Non-pigmented ciliary epithelial cell (primary cell): Measurements from ENCODE around the gene HIRIP3.

ENCODE experiments used
- DNase-seq: peaks from one replicate; pipeline ENCODE4 v3.0.0-alpha.2; 2010; ENCODE audit warnings: low read depth

Gene HIRIP3

DNA sequence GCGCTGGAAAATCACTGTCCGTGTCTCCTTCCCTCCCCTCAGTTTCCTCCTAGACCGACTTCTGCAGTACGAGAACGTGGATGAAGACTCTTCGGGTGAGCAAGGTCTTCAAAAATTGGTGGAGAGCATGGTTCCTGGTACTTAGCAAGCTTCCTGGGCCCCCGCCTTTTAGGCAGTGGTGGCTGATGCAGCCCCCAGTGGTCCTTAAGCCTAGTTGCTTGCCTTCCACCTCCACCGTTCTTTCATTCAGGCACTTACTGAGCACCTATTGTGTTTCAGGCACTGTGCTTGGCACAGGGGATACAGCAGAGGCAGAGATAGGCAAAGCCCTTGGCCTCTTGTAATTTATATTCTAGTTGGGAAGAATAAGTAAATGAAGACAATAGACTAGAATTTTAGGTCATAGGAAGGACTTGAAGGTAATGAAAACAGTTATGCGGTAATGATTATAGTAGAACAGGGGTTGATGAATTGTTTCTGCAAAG lies 1.4 kb upstream of the HIRIP3 start:
- no peak for DNase-seq

DNA sequence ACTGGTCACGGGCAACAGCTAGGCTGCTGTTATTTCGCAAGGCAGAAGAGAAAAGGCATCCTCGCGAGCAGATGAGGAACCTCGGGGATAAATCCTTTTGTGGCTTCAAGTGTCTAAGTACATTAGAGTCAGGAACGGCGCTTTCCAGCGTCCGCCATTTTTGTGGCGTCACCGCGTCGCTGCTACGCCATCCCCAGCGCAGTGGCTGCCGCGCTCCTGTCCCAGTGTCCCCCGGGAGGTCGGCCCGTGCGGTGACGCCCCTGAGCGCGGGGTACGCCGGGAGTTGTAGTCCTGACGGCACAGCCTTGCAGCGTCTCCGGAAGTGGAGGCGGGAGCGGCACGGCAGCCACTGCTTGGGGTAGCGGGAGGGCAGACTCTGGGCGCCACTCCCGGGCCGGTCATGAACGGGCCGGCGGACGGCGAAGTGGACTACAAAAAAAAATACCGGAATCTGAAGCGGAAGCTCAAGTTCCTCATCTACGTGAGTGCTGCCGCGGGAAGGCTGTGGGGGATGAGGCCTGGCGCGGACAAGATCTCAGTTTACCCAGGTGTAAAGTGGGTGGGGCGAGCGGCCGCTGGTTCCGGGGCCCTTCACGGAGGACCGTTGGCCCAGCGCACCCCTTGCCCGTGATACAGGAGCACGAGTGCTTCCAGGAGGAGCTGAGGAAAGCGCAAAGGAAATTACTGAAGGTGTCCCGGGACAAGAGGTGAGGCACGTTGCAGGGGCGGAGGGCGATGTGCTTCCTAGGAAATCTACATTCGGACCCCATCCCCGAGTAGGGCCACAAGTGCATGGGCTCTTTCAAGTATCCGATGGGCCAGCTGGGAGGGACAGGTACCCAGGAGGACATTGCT lies 721 bp upstream of the HIRIP3 start, which contains the start of gene INO80E:
TSS of gene INO80E (plus strand) at position 331 of the 855 bp plus-strand sequence. CDS start at position 401, 70 bp downstream.
- DNase-seq: peak; percentile 61

DNA sequence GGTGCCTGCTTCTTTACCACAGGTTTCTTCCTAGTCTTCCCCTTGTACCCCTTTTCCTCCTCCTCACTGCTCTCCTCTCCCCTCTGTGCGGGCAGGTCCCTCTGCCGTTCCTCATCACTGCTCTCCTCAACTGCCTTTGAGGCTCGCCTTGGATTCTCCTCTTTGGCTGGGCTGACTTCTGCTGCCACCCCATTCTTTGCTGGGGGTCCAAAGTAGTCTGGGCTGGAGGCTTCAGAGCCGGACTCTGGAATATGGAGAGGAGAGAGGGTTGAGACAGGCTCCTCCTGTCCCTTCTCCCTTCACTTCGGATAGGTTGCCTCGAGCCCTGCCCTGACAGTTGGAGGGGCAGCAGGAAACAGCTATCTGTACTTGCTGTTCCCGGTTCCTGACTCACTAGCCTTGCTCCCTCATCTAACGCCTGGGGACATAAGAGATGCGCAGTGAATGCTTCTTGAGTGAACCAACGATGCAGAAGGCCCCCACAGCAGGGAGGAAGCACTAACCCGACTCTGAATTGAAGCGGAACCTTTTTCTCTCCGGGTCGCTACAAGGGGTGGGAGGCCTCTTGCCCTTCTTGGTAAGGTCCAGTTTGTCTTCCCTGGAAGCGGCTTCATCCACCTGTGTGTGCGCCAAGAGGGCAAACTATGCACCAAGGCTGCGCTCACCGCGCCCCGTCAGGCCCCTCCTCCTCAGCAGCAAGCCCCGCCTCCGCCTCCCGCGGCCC lies 655 bp downstream of the HIRIP3 start:
- DNase-seq: no peak

DNA sequence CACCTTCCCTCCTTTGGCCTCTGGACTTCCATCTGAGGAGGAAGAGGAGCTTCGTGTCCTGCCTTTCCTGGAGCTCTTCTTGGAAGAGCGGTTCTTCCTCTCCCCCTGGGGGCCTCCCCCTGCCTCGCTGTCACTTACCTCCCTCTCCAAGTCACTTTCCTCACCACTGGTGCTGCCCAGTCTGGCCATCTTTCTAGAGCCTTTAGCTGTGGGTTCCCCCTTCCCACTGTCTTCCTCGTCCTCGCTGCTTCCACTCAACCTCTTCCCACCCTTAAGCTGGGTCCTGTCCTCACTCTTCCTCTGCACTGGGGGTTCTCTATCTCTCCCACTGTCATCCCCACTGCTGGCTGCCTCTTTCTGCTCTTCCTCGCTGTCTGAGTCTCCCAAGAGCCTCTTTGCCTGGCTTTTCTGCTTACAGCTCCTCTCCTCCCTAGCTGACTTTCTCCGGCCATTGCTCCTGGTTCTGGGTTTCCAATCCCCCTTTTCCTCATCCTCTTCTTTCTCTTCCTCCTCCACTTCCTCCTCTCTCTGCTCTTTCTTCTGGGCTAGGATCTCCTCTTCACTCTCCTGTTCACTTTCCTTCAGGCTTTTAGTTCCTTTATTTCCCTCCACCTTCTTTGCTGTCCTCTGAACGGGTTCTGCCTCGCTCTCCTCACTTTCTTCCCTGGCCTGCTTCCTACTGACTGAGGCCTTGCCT lies 1.4 kb downstream of the HIRIP3 start:
- no peak for DNase-seq

DNA sequence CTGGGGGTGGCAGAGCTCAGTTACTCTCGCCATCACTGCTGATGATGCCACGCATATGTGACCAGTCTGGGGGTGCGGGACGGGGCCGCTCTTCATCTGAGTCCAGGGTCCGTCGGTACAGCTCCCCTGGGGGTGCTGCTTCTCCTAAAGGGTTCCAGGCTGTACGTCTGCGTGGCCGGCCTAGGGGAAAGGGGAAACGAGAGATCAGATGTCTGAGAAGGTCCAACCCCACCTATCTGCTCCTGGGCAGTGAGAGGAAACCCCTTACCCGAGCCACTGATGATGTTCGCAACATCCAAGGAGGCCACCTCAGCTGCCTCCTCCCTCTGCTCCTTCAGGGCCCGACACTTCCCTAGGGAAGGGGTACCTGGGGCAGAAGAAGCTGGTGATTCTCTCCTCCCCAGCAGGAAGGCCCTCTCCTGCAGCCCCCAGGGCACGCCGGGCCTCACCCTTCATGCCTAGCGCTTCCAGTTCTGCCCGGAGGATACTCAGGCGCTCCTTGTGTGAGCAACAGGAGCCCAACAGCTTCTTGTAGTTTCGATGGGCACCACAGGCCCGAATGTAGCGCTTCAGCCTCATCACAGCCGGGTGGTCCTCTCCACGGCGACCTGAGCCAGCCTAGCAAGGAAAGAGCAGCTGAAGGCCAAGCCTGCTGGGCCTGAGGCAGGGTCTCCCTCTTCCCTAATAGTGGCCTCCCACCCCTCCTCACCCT lies 2.1 kb downstream of the HIRIP3 start:
- DNase-seq: no peak

DNA sequence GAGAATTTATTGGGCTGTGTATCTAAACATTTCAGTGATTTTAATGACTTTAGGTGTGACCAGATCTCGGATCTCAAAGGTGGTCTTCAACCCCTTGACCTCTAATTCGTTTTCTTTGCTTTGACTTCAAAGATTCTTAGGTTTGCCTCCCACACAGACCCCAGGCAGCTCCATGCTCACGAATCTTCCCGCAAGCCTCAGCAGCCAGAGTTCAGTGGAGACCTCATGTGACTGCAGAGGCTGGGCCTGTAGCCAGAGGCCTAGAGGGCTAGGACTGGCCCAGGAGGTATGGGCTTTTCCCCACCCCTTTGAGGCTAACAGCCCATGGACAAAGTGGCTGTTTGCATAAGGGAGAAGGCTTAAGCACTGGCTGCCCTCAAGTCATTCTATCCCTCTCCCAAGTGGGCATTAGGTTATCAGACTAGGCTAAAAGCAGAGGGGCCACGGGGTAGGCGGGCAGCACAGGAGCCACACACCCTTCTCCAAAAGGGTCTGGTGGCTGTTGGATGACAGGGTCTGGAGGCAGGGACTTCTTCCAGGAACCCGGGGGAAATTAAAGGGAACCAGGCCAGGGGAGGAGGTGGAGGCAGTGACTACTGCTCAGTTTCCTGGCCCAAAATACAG lies 3.0 kb downstream of the HIRIP3 start:
- DNase-seq: no peak

DNA sequence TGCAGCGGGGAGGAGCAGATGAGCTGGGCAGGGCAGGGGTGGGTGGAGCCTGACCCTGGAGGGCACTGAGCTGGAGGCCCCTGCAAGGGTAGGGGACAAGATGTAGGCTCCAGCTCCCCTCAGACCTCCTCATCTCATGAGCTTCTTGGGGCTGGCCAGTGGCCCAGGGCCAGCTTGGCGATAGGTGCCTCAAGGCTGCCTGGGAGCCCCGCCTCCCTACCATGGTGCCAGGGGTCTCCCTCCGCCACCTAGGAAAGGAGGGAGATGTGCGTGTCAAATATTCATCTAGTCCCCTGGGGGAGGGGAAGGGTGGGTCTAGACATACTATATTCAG lies 3.9 kb downstream of the HIRIP3 start:
- DNase-seq: no peak

DNA sequence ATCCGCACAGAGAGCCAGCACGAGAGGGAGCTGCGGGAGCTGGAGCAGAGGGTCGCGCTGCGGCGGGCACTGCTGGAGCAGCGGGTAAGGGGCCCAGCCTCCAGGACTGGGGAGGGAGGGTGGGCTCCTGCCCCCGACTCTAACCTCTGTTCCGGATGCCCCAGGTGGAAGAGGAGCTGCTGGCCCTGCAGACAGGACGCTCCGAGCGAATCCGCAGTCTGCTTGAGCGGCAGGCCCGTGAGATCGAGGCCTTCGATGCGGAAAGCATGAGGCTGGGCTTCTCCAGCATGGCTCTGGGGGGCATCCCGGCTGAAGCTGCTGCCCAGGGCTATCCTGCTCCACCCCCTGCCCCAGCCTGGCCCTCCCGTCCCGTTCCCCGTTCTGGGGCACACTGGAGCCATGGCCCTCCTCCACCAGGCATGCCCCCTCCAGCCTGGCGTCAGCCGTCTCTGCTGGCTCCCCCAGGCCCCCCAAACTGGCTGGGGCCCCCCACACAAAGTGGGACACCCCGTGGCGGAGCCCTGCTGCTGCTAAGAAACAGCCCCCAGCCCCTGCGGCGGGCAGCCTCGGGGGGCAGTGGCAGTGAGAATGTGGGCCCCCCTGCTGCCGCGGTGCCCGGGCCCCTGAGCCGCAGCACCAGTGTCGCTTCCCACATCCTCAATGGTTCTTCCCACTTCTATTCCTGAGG lies 4.4 kb downstream of the HIRIP3 start:
- DNase-seq: no peak

DNA sequence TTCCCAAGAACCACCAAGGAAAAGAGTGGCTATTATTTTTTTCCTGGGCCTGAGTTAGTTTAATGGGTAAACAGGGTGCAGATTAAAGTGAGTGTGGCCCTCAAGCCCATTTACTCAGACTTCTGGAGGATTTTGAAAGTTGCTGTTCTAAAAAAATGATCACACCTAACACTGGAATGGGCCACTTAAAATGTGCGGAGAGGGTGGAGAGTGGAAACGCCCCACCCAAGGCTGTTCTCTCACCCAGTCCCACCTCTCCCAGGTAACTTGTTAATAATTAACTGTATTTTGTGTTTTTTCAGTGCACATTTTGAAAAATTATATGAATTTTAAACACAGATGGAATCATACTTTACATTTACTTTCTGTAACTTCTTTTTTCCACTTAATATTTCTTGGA lies 5.4 kb downstream of the HIRIP3 start:
- no peak for DNase-seq

DNA sequence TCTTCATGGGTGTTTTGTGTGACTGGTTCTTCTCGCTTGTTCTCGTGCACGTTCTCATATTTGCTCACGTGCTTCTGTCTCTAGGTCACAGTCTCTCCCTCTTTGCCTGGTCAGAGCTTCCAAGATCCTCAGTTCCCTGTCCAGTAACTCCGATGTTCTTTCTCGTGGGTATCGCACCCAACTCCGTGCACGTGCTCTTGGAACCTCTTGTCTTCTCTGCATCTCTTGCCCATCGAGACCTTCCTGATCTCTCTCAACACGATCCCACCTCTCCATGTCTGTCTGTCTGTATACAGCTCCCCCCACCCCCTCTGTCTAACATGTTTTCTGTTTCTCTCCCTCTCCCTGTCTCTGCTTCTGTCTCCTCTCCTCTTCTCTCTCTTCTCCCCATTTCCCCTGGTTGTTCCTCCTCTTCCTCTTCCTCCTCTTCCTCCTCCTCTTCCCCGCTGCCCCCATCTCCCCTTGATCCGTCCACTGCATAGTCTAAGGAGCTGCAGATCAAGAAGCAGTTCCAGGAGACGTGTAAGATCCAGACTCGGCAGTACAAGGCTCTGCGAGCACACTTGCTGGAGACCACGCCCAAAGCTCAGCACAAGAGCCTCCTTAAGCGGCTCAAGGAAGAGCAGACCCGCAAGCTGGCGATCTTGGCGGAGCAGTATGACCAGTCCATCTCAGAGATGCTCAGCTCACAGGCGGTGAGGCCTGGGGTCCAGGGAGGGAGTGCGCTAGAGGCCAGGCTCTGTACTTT lies 6.1 kb downstream of the HIRIP3 start:
- DNase-seq: no peak

DNA sequence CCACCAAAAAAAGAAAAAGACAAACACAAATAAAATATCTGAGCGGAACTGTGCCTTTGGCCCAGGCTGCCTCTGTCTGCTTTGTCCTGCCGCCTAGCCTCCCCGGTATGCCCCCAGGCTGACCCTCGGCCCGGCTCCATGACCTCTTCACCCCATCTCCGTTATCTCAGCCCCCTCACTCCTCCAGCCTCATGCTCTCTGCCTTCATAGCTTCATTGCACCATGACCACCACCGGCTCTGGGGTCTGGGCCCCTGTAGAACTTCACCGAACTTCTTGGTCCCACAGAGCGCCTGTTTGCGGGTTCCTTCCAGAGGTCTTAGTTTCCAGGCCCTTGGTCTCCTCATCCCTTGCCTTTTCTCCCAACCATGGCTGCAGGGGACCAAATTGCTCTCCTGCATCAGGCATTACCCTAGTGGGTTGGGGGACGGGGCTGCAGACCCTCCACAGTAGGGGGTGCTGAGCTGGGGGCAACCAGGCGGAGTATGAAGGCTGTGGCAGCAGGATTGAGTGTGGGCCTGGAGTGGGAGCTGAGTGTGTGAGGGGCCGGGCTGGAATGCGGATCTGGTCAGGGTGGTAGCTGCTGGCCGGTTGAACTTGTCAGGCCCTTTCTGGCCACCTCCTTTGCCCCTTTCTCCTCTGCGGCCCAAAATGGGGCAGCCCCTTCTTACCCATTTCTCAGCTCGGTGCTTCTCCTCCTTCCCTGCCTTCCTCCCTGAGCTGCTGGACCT lies 6.9 kb downstream of the HIRIP3 start:
- DNase-seq: no peak

DNA sequence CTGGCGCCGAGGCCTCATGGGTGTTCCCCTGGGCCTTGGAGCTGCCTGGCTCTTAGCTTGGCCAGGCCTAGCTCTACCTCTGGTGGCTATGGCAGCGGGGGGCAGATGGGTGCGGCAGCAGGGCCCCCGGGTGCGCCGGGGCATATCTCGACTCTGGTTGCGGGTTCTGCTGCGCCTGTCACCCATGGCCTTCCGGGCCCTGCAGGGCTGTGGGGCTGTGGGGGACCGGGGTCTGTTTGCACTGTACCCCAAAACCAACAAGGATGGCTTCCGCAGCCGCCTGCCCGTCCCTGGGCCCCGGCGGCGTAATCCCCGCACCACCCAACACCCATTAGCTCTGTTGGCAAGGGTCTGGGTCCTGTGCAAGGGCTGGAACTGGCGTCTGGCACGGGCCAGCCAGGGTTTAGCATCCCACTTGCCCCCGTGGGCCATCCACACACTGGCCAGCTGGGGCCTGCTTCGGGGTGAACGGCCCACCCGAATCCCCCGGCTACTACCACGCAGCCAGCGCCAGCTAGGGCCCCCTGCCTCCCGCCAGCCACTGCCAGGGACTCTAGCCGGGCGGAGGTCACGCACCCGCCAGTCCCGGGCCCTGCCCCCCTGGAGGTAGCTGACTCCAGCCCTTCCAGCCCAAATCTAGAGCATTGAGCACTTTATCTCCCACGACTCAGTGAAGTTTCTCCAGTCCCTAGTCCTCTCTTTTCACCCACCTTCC lies 7.9 kb downstream of the HIRIP3 start:
- no peak for DNase-seq

DNA sequence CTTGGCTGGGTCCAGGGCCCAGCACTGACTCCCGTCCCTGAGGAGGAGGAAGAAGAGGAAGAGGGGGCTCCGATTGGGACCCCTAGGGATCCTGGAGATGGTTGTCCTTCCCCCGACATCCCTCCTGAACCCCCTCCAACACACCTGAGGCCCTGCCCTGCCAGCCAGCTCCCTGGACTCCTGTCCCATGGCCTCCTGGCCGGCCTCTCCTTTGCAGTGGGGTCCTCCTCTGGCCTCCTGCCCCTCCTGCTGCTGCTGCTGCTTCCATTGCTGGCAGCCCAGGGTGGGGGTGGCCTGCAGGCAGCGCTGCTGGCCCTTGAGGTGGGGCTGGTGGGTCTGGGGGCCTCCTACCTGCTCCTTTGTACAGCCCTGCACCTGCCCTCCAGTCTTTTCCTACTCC lies 8.5 kb downstream of the HIRIP3 start:
- no peak for DNase-seq

DNA sequence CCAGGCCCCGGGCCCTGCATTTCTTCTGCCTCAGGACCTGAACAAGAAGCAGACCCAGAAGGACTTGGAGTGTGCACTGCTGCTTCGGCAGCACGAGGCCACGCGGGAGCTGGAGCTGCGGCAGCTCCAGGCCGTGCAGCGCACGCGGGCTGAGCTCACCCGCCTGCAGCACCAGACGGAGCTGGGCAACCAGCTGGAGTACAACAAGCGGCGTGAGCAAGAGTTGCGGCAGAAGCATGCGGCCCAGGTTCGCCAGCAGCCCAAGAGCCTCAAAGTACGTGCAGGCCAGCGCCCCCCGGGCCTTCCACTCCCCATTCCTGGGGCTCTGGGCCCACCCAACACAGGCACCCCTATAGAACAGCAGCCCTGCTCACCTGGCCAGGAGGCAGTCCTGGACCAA lies 9.2 kb downstream of the HIRIP3 start:
- no peak for DNase-seq

DNA sequence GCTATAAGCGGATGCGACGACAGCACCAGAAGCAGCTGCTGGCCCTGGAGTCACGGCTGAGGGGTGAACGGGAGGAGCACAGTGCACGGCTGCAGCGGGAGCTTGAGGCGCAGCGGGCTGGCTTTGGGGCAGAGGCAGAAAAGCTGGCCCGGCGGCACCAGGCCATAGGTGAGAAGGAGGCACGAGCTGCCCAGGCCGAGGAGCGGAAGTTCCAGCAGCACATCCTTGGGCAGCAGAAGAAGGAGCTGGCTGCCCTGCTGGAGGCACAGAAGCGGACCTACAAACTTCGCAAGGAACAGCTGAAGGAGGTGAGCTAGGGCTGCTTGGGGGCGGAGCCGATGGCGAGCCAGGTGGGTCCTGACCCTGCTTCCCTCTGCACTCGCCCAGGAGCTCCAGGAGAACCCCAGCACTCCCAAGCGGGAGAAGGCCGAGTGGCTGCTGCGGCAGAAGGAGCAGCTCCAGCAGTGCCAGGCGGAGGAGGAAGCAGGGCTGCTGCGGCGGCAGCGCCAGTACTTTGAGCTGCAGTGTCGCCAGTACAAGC lies 10.1 kb downstream of the HIRIP3 start:
- DNase-seq: no peak

DNA sequence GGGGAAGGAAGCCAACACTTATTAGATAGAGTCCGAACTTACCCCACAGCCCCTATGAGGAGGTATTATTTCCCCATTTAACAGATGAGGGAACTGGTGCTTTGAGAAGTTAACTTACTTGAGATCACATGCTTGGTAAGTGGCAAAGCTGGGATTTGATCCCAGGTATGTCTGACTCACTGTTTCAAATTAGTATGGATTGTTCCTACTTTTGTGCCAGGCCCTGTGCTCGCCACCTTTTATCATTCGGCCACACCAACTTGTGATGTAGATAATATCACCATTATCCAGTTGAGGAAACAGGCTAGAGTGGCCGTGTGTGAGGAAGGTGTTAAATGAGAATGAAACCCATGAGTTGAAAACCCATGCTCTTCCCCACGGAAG lies 10.7 kb downstream of the HIRIP3 start:
- DNase-seq: no peak

DNA sequence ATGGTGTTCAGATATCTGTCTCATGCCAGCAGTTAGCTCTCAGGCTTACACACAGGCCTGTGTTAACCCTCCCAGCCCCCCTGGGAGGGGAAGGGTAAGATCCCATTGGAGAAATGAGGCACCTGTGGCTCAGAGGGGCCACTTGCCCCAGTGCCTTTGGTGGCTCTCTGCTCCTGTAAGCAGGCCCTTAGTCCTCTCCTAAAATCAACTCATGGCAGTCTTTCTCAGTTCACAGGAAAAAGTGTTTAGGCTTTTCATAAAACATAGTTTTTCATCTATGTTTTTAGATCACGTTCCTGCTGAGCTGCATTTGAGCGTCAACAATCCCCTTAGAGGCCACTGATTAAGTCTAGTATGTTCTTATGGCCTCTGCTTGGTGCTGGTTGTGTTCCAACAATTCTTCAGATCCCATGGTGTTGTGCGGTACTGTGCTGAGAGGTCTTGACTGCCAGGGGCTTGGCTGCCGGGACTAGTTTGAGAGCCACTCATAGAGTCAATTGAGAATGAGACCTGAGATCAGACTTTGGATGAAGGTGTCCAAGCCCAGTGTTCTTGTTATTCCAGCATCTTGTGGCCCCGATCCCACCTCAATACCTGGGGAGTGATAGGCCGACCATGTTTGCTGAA lies 11.2 kb downstream of the HIRIP3 start:
- DNase-seq: no peak

DNA sequence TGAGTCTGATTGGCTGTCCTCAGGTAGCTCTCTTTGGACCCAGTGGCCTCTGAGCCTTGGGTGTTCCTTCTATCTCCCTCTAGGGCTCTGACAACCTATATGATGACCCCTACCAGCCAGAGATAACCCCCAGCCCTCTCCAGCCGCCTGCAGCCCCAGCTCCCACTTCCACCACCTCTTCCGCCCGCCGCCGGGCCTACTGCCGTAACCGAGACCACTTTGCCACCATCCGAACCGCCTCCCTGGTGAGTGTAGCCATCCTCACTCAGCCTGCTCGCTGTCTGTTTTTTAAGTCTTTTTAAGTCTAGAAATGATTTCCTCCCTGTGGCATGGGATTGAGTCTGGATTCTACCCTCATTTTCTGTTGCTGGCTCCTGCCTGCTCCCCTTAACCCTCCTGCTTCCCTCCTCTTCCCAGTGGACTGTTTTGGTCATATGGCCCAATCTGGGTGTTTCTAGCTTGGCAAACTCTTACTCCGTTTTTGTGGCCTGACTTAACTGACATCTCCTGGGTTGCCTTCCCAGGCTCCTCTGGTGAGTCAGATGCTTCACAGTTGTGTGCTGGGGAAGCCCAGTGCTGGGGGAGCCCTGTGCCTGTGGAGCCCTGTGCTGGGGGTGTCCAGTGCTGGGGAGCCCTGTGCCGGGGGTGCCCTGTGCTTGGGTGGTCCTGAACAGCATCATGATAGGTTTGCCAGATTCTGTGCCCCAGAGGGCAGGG lies 11.8 kb downstream of the HIRIP3 start:
- no peak for DNase-seq
